NOMO-1 treated with DMSO at 0.1 percent for 48 hours (cell line): ENCODE data around the gene WIPF3.

ENCODE experiments used
- DNase-seq: peaks from one replicate; lab custom pipeline; 2025; ENCODE audit not compliant: unreplicated experiment; lab: John Stamatoyannopoulos, UW

The WIPF3 gene

GRCh38 chr7:29808075-29808801 lies 1.9 kb downstream of the WIPF3 start:
- DNase-seq: no peak

GRCh38 chr7:29809533-29810155 lies 3.3 kb downstream of the WIPF3 start:
- DNase-seq: no peak

GRCh38 chr7:29810297-29810696 lies 4.0 kb downstream of the WIPF3 start:
- DNase-seq: no peak

- no peak for DNase-seq
These were observed 4.6 kb downstream of the WIPF3 start for GRCh38 chr7:29810813-29811482.

- no peak for DNase-seq
These were observed 5.3 kb downstream of the WIPF3 start for GRCh38 chr7:29811586-29811985.

GRCh38 chr7:29812185-29812876 lies 6.0 kb downstream of the WIPF3 start:
- DNase-seq: no peak

GRCh38 chr7:29815181-29816105 lies 9.1 kb downstream of the WIPF3 start:
- no peak for DNase-seq

- DNase-seq: no peak
These were observed 12.0 kb downstream of the WIPF3 start for GRCh38 chr7:29818308-29818707.

- no peak for DNase-seq
These were observed 19.6 kb downstream of the WIPF3 start for GRCh38 chr7:29825775-29826529.

GRCh38 chr7:29826530-29826822 lies 20.2 kb downstream of the WIPF3 start:
- DNase-seq: no peak

GRCh38 chr7:29826904-29827303 lies 20.6 kb downstream of the WIPF3 start:
- DNase-seq: no peak

- no peak for DNase-seq
These were observed 25.4 kb downstream of the WIPF3 start for GRCh38 chr7:29831705-29832104.

- DNase-seq: no peak
These were observed 27.6 kb downstream of the WIPF3 start for GRCh38 chr7:29833929-29834328.

GRCh38 chr7:29835718-29836117 lies 29.4 kb downstream of the WIPF3 start:
- no peak for DNase-seq

GRCh38 chr7:29839302-29839701 lies 33.0 kb downstream of the WIPF3 start:
- no peak for DNase-seq

- DNase-seq: no peak
These were observed 33.6 kb downstream of the WIPF3 start for GRCh38 chr7:29839921-29840320.

GRCh38 chr7:29840701-29841100 lies 34.4 kb downstream of the WIPF3 start:
- DNase-seq: no peak

GRCh38 chr7:29841926-29842701 lies 35.8 kb downstream of the WIPF3 start:
- DNase-seq: no peak

- DNase-seq: no peak
These were observed 36.8 kb downstream of the WIPF3 start for GRCh38 chr7:29843093-29843492.
